NCI-H345 treated with DMSO at 0.1 percent for 48 hours (cell line): ENCODE data around the gene RBM47.

Experiments used
- DNase-seq: peaks from one replicate; lab custom pipeline; 2025; ENCODE audit not compliant: unreplicated experiment; lab: John Stamatoyannopoulos, UW

The RBM47 gene

GRCh38 chr4:40592034-40592433 lies 37.6 kb downstream of the RBM47 start:
- no peak for DNase-seq

- DNase-seq, result no peak
These were observed 41.8 kb downstream of the RBM47 start for GRCh38 chr4:40587826-40588225.

DNA sequence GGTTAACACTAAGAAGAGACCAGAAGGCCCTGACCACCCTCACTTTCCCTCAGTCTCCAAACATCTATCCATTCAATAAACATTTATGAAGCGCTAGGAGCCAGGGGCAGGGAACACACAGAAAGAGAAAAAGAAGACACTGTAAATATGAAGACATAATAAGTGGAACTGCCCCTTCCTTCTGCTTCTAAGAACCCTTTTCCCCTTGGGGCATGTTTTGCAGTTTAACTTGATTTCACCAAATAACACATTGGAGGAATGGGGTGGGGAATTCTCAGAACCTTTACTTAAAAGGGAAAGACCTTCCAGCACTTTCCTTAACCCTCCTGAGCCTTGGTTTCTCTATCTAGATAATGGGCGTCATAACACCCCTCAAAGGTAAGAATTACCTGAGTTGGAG lies 42.3 kb downstream of the RBM47 start:
- DNase-seq, result no peak

- no peak for DNase-seq
These were observed 42.9 kb downstream of the RBM47 start for GRCh38 chr4:40586729-40587128.

GRCh38 chr4:40586034-40586433 lies 43.6 kb downstream of the RBM47 start:
- DNase-seq, result no peak

DNA sequence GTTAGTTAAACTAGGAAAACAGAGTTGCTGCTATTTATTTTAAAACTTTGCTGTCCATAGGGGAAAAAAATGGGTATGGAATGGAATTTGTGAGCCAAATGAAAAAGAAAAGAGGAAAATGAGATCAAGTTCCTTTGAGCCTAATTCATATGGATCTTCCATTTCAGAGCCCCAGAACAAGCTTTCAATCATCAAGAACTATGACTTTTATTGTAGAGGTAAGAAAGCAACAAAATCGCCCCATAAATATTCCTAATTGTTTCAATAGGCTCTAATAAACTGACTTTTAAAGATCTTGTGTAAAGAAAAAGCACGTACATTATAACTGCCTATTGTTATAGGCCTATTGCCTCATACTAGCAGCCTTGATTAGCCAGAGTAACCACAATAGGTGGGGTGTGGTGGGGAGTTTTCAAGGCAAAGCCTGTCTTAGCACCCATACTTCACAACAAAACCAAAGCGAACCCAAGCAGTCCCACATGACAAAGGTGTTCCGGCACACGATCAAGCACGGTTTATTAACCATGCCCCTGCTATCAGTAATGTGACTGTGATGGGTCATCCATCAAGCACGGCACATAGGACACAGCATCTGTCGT lies 44.4 kb downstream of the RBM47 start:
- no peak for DNase-seq

GRCh38 chr4:40584517-40585141 lies 45.0 kb downstream of the RBM47 start:
- no peak for DNase-seq

DNA sequence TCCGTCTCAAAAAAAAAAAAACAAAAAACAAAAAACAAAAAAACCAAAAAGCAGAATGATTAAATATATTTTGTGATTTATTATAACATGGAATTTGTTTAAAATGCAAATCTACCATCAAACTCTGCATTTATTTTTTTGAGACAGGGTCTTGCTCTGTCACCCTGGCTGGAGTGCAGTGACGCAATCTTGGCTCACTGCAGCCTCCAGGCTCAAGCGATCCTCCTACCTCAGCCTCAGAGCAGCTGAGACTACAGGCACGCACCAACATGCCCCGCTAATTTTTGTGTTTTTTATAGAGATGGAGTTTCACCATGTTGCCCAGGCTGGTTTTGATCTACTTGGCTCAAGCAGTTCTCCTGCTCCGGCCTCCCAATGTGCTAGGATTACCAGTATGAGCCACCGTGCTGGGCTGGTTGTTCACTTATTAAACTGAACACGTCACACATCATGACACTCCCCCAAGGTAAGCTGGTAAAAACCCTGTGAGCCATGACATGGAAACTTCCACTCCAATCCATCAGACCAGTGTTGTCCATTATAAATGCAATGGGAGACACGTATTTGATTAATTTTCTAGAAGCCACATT lies 45.7 kb downstream of the RBM47 start:
- DNase-seq, result no peak

DNA sequence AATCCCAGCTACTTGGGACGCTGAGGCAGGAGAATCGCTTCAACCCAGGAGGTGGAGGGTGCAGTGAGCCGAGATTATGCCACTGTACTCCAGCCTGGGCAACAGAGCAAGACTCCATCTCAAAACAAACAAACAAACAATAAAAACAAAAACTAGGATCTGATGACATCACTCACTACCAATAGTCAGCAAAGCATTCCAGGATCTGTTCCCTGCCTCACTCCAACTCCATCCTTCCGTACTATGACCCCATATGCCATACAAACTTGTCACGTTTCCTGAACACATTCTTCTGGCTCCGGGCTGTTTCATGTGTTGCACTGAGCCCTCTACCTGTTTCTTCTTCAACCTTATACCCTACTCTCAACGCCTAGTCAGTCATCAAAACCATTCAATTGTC lies 47.3 kb downstream of the RBM47 start:
- DNase-seq, result no peak

GRCh38 chr4:40581254-40582140 lies 48.2 kb downstream of the RBM47 start:
- DNase-seq, result no peak

GRCh38 chr4:40579983-40580382 lies 49.7 kb downstream of the RBM47 start:
- DNase-seq, result no peak

DNA sequence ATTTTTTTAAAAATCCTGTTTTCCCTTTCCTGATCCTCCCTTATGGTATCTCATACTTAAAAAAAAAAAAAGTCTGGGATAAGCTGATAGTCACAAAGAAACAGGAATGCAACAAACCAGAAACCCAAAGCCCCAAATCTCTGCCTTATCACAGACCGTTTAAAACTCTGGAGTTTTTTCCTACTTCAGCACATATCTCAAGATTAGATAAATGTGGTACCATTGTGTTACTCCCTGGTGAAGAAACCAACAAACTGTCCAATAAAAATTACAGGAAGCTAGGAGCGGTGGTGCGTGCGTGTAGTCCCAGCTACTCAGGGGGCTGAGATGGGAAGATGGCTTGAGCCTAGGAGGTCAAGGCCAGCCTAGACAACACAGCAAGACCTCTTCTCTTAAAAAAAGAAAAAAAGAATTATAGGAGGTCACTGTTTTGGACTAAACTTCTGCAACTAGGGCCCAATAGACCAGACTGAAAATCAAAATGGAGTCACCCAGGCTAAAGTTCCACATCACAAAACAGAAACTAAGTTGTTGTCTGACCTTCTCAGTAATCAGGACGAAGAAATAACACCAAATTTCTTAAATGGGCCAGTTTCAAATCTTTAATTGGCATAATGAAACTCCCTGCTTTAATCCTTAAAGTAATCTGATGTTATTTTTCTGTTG lies 51.9 kb downstream of the RBM47 start:
- DNase-seq, result no peak

DNA sequence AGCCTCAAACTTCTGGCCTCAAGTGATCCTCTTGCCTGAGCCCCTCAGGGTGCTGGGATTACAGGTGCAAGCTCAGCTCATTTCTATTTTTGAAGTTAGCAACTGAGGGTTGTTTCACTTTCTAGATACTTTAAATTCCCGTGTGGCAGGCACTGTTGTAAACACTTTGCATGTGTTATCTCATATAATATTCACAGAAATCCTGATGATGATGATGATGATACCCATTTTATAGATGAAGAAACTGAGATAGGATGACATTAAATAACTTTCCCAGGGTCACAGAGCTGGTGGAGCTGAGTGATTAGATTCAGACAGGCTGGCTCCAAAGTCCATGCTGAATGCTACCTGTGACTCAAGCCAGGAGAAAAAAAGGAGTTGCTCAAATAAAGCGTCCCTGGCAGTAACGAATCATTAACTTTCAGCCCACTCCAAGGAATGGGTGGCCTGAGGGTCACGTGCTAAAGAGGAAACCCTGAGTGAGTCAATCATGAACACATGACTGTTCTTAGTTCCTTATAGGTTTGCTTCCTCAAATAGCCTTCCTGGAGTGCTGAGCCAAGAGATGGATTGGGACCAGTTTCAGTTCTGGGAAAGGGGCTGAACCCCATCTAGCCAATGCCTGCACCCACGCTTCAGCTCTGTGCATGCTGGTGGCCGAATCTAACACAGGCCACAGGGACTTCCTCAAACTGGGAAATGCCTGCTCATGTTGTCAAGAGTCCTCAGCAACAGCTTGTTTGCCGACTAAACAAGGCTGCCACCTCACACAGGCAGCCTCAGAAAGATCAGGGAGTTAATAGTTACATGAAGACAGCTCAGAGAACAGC lies 52.8 kb downstream of the RBM47 start:
- no peak for DNase-seq

GRCh38 chr4:40575846-40576245 lies 53.8 kb downstream of the RBM47 start:
- no peak for DNase-seq

GRCh38 chr4:40573593-40574311 lies 55.9 kb downstream of the RBM47 start:
- DNase-seq, result no peak

DNA sequence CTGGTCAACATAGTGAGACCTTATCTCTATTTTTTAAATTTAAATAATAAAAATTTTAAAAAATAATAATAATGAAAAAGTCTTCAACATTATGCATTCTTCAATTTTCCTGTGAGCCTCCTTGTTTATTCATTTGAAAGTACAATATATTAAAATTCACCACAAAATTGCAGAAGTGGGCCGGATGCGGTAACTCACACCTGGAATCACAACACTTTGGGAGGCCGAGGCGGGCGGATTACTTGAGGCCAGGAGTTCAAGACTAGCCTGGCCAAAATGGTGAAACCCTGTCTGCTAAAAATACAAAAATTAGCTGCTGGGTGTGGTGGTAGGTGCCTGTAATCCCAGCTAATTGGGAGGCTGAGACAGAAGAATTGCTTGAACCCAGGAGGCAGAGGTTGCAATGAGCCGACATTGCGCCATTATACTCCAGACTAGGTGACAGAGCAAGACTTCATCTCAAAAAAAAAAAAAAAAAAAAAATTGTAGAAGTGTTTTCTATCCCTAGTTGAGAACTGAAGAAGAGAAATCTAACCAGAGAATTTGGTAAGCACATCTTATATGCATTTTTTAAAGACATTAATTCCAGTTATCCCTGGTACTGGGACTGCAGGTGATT lies 56.9 kb downstream of the RBM47 start:
- no peak for DNase-seq

GRCh38 chr4:40571208-40571607 lies 58.5 kb downstream of the RBM47 start:
- DNase-seq, result no peak

GRCh38 chr4:40570348-40571077 lies 59.2 kb downstream of the RBM47 start:
- DNase-seq, result no peak
